Measurements from ENCODE around the gene CD96. TPM values are rescaled to one million over a fixed set of nuclear protein-coding genes. Genes with fewer than 3 reads are reported as not detected.
"Not testable (repeated sequence)": the region's sequence is repeated elsewhere in the genome, so short reads cannot be mapped to it uniquely, and the experiment has no call there.

The CD96 gene, protein sequence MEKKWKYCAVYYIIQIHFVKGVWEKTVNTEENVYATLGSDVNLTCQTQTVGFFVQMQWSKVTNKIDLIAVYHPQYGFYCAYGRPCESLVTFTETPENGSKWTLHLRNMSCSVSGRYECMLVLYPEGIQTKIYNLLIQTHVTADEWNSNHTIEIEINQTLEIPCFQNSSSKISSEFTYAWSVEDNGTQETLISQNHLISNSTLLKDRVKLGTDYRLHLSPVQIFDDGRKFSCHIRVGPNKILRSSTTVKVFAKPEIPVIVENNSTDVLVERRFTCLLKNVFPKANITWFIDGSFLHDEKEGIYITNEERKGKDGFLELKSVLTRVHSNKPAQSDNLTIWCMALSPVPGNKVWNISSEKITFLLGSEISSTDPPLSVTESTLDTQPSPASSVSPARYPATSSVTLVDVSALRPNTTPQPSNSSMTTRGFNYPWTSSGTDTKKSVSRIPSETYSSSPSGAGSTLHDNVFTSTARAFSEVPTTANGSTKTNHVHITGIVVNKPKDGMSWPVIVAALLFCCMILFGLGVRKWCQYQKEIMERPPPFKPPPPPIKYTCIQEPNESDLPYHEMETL
- not detected in 2 replicates for total RNA-seq (2014; rRNA removed; shearing (Covaris generic))

DNA sequence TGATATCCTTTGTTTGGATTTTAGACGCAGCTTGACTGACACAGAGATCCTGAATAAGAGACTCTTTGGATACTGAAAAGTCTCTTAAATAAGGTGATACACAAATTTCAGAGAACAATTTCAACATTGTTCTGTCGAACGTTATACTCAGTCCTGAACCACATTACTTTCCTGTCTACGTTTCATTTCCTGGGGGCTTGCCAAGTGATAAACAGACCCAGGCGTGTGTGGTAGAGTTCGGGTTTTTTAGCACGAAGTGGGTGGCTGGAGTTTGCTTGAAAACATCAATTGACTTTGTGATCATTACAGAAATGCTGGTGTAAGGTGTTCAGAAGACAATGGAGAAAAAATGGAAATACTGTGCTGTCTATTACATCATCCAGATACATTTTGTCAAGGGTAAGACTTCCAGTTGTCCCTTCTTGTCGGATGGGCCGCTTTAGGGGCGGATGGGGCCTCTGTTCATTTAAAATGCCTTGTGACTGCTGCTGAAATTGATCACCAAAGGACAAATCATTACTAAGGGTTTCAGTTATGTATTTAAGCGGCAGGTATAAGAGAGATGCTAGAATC, at the start of gene CD96:
Gene CD96 (plus strand): TSS at position 287 of the 573 bp plus-strand sequence. CDS start 52 bp downstream, at position 339.
- DNase-seq (ENCODE audit: low read depth): peak; percentile 32

DNA sequence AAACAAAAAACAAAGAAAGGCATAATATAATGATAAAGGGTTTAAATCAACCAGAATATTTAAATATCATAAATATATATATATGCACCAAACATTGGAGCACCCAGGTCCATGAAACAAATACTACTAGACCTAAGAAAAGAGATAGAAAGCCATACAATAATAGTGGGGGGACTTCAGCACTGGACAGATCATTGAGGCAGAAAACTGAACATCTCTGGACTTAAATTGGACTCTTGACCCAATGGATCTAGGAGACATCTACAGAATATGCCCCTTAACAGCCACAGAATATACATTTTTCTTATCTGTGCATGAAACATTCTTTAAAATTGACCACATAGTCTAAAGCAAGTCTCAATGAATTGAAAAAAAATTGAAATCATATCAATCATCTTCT, 48.7 kb upstream of the CD96 start:
- DNase-seq (ENCODE audit: low read depth): no peak

DNA sequence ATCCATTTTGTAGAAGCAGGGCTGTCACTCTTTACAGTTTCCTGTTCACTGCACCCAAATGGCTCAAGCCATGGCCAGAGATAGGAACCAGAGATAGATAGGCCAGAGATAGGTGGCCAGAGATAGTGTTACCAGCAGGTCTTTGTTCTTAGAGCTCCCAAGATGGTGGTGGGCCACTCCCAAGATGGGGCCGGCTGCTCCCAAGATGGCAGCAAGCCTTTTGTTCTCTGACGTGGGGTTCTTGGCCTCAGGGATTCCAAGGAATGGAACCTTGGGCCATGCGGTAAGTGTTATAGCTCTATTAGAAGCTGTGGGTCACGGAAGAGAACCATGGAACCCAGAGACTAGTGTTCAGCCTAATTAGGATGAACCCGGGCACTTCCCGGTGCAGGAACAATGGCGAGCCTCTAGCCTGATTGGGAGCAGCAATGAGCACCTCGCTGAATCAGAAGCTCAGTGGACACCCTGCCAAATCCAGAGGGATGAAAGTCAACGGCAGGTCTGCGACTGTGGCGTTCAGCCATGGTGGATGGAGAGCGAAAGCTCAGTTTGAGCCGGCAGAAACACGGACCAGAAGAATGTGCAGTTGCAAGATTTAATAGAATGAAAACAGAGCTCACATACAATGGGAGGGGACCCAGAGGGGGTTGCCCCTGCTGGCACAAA, 45.0 kb upstream of the CD96 start:
- peak; percentile 34 for DNase-seq (ENCODE audit: low read depth)

DNA sequence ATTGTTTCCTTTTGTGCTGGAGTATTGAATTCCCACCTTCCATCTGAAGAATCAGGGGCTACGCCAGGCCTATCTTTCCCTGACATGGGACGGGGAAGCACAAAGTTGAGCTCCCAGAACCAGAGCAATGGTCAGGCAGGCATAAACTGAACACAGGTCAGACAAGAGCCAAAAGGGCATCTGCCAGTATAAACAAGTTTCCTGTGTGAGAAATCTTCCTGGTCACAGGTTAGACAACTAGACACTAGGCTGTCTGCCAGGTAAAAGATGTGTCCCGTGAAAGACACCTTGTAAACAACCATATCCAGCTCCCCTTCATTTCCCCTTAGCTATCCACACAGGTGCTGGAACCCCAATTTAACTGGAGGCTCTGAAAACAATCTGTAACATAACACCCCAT, 44.0 kb upstream of the CD96 start:
- DNase-seq (ENCODE audit: low read depth): no peak

DNA sequence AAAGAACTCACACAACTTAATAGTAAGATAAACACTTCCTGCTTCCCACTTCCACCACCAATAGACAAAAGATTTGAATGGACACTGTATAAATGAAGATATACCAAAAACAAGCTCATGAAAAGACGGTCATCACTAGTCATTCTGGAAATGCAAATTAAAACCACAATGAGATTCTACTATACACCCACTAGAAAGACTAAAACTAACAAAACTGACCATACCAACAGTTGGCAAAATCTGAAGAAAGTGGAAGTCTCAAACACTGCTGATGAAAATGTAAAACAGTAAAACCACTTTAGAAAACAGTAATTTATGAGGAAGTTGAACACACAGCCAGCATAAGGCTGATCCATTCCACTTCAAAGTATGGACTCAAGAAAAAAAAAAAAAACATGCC, 35.6 kb upstream of the CD96 start:
- DNase-seq (ENCODE audit: low read depth): no peak

DNA sequence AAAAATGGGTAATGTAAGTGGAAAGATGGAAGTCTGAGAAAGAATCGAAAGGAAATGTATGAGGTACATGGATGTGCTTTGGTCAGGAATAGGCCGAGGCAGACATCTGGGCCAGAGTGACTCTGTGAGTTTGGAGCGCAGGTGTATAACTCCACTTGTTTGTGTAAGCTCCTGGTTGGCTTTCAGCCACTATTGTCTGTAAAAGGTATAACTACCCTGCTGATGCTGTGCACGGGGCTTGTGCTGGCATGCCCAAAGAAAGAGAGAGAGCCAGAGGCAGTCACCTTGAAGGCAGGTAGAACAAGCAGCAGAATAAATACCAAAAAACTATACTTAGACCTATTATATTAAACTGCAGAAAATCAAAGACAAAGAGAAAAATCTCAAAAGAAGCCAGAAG, 32.7 kb upstream of the CD96 start:
- DNase-seq (ENCODE audit: low read depth): no peak

DNA sequence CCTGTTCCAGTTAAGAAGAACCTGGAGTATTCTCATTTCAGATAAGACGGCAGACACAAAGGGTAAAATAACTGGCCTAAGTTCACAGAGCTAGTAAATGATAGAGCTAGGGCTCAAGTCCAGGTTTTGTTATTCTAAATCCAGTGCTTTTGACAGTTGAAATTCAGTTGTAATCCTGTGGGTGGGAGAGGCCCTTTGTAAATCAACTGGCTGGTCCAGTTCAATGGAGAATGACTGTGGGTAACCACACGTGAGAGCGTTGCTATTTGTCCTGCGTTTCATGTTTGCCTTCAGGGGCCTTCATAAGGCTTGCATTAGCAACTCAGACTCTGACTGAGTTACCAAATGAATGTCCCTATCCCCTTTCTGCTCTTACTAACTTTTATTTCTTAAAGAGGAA, 24.2 kb upstream of the CD96 start:
- DNase-seq (ENCODE audit: low read depth): no peak

DNA sequence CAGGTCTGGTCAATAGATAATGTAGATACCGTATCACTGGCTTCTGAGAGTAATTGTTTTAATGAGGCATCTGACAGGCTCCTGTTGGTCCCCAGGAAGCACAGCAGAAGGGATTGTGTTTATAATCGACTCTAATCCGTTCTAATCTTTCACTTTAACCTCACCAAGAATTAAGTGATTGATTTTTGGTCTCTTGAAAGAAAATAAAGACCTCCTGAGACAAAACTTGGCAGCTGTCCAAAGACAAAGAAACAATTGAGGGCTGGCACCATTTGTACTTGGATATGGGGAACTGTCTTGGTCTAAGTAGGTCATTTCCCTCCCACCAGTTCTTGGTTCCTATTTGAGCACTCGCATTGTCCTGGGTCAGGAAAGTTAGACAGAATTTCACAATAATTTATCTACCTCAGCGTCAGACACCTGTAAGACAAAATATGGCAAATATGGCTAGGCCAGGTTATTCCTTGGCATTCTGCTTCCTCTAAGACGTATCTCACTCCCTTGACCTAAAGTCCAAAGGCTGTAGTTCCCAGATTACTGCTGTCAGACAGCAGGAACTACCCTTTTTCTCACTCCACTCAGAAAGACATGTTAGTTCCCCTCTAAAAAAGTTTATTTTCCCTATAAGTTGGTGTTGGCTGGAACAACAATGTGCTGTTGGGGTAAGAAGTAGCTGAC, 22.7 kb upstream of the CD96 start:
- no peak for DNase-seq (ENCODE audit: low read depth)

DNA sequence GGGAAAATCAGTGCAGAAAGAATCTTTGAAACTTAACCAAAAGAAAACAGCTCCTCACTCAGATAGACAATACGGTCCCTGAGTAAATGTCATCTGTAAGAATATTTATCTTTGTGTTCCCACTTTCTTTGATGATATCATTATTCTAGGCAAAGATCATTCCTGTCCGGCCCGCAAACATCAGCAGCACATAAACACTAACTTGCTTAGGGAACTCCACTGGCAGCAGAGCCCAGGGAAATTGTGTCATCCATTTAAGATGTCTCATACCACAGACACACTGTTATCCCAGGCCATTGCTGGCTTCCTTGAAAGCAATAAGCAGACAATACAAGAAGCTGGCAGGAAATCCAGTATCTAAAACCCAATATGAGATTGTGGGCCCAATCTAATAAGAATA, 20.1 kb upstream of the CD96 start:
- peak; percentile 46 for DNase-seq (ENCODE audit: low read depth)

DNA sequence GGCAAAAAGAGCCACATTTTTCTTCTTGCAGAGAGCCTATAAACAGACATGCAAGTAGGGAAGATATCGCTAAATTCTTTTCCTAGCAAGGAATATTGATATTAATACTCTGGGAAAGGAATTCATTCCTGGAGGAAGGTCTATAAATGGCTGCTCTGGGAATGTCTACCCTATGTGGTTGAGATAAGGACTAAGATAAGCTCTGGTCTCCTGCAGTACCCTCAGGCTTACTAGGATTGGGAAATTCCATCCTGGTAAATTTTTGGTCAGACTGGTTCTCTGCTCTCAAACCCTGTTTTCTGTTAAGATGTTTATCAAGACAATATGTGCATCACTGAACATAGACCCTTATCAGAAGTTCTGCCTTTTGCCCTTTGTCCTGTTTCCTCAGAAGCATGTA, 17.5 kb upstream of the CD96 start:
- DNase-seq (ENCODE audit: low read depth): not testable (repeated sequence)

DNA sequence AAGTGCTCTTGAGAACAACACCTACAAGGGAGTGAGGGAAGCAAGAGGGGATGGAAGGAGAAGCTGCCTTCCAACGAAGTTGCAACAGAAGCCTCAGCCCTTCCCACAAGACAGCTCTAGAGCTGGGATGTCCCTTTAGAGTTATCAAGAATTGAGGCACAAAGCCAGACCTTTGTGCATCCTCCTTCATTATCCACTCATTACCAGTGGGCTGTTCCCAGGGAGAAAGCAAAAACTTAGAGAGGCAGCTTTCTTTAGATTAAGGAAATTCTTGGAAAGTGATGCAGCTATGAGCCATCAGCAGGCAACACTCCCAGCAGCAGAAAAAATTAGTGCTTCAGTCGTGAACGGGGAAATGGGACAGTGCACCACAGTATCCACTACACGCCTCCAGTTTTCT, 10.6 kb upstream of the CD96 start:
- peak; percentile 17 for DNase-seq (ENCODE audit: low read depth)

DNA sequence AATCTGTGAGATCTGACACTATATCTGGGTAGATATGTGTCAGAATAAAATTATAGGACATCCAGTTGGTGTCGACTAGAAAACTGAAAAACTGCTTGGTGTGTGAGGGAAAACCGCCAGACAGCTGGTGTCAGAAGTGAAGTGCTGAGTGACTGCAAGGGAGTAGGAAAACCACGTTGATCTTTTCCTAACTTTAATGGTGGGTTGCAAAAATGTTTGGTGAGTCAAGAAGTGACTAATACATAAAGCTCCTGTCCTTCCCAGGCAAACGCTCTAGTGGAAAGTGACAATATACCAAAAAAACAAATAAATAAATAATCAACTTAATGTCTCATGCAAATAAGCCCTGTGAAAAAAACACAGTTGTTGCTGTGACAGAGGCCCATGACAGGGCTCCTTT, 7.3 kb upstream of the CD96 start:
- peak; percentile 53 for DNase-seq (ENCODE audit: low read depth)

DNA sequence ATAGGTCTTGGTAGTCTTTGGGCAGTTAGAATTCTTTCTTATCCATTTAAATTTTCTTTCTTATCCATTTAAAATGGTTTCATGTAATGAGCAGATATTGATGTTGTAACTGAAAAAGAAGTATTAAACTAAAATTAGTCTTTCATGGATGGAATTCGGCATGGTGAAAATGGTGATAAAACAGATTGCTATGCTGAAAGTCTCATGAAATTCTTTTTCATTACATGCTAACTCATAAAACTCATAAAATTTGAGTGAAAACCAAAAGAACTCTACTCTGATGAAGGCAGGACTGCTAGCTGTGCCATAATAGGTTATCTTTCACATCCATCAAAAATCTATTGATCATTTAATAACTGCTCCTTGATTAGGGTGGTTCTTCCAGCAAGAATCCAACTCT, 3.9 kb upstream of the CD96 start:
- DNase-seq (ENCODE audit: low read depth): no peak

DNA sequence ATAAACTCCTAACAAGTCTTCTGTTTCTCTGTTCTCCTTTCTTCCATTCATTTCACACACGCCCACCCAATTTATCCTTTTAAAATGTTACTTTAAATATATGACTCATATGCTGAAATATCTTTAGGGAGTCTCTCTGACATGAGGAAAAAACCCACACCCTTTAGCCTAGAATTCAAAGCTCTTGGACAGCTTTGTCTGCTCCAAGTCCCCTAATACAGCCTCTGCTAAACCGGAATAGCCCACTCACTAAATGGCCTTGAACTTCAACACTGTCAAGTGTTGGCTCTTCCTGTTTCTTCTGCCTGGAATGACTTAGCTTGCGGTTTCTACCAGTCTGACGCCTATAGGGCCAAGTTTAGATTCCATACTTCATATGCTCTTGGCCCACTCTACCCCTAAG, 3.3 kb upstream of the CD96 start:
- DNase-seq (ENCODE audit: low read depth): peak; percentile 59

DNA sequence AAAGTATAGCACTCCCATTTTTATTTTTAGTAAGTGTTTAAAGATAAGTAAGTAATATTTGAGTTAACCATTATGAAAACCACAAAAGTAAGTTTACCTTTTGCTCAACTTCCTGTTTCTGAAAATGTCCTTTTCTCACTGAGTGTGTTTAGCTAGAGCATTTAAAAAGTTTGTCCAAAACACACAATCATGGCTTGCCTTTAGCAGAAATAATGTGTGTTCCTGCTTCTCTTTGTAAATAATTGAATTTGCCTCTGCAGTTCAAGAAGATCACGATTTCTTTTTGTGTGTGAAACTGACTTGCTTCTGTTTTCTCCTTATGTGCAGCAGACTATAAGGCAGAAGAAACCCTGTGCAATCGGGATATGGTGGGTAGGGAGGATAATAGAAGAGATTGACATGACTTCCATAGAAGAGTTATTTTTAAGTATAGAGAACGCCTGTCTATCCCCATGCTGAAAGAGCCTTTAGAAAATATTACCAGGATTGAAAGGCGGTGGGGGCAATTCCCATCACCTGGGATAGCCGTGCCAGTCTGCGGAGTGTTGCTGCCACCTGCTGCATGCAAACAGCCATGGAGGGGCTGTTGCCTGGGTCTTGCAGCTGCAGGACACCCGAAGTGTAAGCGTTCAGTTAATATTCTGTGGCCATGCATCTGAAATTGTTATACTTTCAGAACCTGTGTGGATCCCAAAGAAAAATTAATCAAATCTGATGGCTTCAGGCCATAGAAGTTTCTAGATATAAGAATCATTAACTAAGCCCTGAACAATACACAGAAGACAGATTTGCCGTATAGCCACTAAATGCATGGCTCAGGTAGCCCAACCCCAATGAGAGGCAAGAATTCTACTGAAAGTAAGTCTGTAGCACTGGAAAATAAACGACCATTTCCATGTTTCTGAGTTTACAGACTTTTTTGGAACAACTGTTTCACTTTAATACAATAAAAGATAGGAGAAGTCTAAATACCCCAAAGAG, 2.4 kb upstream of the CD96 start:
- peak; percentile 72 for DNase-seq (ENCODE audit: low read depth)

DNA sequence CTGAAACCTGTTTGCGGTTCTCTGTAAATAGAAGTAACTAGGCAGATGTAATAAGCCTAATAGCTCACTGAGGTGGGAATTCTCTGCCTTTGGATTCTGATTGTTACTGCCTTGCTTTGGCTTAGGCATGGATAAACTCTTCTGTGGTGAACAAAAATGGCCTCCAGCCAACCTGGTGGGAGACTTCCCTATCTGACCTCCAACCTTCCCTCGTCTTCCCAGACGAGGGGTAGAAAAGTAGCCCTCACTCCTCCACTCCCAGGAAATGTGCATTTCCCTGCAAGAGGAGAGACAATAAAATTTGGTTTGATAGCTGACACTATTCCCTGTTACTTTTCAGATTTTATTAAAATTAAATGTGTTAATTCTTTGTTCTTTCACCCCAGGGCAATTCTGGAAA, 606 bp upstream of the CD96 start:
- DNase-seq (ENCODE audit: low read depth): no peak

DNA sequence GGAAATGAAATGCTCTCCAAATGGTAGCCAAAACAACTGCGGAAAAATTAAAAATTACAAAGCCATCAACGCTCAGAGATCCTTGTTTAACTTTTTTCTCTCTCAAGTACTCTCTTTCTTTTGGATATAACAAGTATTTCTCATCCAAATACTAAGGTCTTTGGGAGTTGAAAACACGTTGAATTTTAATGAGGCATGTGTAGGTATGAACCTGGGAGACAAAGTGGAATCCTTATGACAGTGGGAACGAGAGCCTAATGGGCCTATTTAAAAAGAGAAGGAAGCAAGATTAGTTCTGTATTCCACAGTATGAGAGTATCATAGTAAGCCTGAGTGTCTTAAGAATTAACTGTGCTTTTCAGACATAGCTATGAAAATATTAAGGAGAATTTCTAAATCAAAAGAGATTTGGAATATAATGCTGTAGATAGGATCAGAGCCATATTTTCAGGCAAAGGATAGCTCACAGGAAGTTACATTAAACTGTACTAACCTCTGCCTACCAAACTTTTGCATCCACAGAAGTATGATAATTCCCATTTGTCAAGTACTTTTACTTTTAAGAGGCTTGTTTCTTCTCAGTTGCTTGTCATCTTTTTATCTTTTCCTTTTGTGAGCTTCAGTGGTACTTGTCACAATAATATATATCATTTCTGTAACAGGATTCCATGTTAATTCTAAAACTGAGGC, 759 bp downstream of the CD96 start:
- no peak for DNase-seq (ENCODE audit: low read depth)

DNA sequence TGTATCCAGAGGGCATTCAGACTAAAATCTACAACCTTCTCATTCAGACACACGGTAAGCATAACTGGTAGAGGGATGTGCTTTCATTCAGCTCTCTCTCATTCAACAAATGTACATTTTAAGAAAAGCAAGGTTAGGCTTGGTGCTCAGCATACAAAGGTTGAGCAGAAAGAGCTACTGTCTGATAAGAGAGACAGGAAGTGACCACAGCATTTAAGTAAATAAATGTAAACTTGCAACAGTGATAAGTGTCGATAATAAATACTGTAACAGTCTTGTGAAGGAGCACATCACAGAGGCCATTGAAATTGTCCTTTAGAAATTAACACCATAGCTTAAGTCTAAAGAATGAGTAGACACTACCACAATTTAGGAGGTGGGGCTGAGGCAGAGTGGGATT, 3.4 kb downstream of the CD96 start:
- no peak for DNase-seq (ENCODE audit: low read depth)

DNA sequence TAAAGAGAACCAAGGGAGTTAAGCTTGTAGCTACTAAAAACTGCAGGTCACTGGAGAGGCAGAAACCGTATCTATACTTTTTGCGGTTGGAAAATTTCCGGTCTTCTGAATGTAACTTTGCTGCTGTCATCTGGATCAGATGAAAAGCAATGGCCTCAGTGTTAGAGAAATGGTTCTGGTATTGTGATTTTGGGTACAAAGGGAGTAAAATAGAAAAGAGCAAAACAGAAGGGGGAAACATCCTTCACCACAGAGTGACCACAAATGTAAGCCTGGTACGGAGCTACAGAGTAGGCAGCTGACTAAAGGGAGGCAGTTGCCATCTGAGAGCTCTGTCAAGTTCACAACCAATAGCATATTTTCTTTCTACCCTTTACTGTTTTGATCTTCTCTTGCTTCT, 5.6 kb downstream of the CD96 start:
- no peak for DNase-seq (ENCODE audit: low read depth)

DNA sequence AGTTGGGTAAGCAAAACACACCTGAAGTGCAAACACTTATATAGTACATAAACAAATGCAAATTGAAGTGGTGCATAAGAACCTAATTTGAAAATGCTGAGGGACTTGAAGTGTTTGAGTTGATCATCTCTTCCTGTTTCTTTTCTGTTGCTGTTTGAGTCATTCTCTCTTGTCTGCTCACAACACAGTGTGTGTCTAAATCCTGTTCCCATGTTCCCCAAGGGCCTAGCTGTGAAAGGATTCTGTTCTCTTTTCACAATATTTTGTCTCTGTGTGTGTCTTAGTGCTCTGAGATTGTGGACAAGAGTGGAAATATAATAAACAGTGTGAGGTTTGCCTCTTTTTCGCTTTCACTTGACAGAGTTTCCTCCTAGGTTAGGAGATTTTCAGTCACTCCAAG, 6.1 kb downstream of the CD96 start:
- DNase-seq (ENCODE audit: low read depth): no peak
